HEK293 (cell line): ENCODE data around the gene AMIGO1.

Experiments used
- CTCF ChIA-PET: fragments of 350-600 bp; formaldehyde crosslinking; extraction: SDS; loops from one replicate; lab custom pipeline; 2021; ENCODE audit warnings: antibody characterized with exemption; lab: Yijun Ruan, JAX
- POLR2A ChIA-PET: fragments of 300-600 bp; formaldehyde crosslinking; extraction: SDS; loops from one replicate; lab custom pipeline; 2020; ENCODE audit warnings: antibody characterized with exemption, inconsistent platforms; lab: Yijun Ruan, JAX
- H3K27ac ChIP-seq: fragments of 200-500 bp; sonication (Bioruptor generic); 2 replicates; pipeline ENCODE4 v1.5.1; 2014; ENCODE audit warnings: low read depth, low read length, control low read depth, inconsistent platforms; ENCODE audit errors: extremely low read depth
- H3K36me3 ChIP-seq, 2 experiments: fragments of 200-500 bp in 1 of 2; sonication (Bioruptor generic) in 1 of 2; 1 replicate in 1 of 2; 2 replicates in 1 of 2; pipeline ENCODE4 v1.5.1; 2014 to 2017; ENCODE audit warnings: inconsistent platforms in 2 of 2, low read length in 2 of 2; ENCODE audit not compliant: control insufficient read depth in 2 of 2, insufficient read depth in 1 of 2
- H3K4me1 ChIP-seq: fragments of 200-500 bp; sonication (Bioruptor generic); 2 replicates; pipeline ENCODE4 v1.5.1; 2014; ENCODE audit warnings: mild to moderate bottlenecking, low read length, inconsistent platforms; ENCODE audit not compliant: control insufficient read depth, insufficient read depth
- H3K4me3 ChIP-seq: 2 replicates; pipeline ENCODE4 v1.5.1; 2011; ENCODE audit warnings: low read depth, mild to moderate bottlenecking, control low read depth, low read length, moderate library complexity
- H3K9me3 ChIP-seq: fragments of 200-500 bp; sonication (Bioruptor generic); 2 replicates; pipeline ENCODE4 v1.5.1; 2014; ENCODE audit warnings: low read depth, low read length, inconsistent platforms; ENCODE audit not compliant: control insufficient read depth, insufficient read depth
- SETDB1 ChIP-seq: IDR thresholded peaks from one replicate; pipeline ENCODE4 v1.6.1; 2017; ENCODE audit warnings: mild to moderate bottlenecking, low read length, moderate library complexity, mixed read lengths; ENCODE audit not compliant: insufficient read length
- TRIM28 ChIP-seq: IDR thresholded peaks from 2 replicates; pipeline ENCODE4 v1.6.1; 2011; ENCODE audit warnings: low read length, control low read depth, borderline replicate concordance
- ZNF16 ChIP-seq: fragments of 450-650 bp; formaldehyde crosslinking; IDR thresholded peaks from 2 replicates; pipeline ENCODE4 v1.5.1; 2016; ENCODE audit warnings: low read depth, missing biosample characterization, missing genetic modification characterization
- ZNF184 ChIP-seq: fragments of 450-650 bp; IDR thresholded peaks from 2 replicates; pipeline ENCODE4 v1.5.1; 2018; ENCODE audit warnings: missing biosample characterization, mild to moderate bottlenecking, missing genetic modification characterization
- ZNF26 ChIP-seq: fragments of 450-650 bp; formaldehyde crosslinking; IDR thresholded peaks from 2 replicates; pipeline ENCODE4 v1.5.1; 2016; ENCODE audit warnings: missing biosample characterization, missing genetic modification characterization
- ZNF626 ChIP-seq: fragments of 450-650 bp; sonication (Bioruptor Pico); formaldehyde crosslinking; IDR thresholded peaks from 2 replicates; pipeline ENCODE4 v1.5.1; 2018; ENCODE audit warnings: missing biosample characterization, missing genetic modification characterization, inconsistent platforms
- ZSCAN30 ChIP-seq: fragments of 450-650 bp; IDR thresholded peaks from 2 replicates; pipeline ENCODE4 v1.5.1; 2018; ENCODE audit warnings: missing biosample characterization, mild to moderate bottlenecking, missing genetic modification characterization, moderate library complexity

Gene AMIGO1

DNA sequence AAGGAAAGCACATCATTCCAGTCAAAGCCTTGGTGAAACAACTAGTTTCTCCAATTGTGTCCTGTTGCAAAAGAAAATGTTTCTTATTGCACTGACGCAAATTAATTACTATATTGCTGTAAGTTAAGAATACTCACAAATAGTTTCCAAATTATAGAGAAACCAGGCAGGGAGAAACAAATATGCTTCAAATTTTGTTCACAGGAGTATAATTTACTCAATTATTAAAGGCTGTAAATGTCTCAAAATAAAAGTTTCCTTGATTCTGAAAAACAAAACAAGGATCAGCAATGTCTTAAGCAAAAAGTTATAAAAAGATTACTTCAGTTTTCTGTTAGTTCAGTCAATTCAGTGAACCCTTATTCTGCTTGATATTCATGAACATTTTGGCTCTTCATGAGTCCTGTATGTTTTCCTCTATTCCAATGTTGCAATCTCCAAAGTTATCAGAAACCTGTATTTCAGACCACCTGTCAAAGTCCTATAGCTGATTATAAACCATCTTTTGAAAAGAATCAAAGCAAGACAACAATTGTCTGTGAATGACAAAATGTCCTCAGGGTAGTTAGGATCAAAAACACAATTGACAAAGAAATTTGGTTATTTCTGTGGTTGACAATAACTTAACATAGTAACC is 54.9 kb downstream of the AMIGO1 start:
- no peaks in the 10 kb centered on the region for H3K9me3 ChIP-seq
- H3K27ac ChIP-seq, result no peak overlapping the region
- no peak for TF ChIP-seq ZSCAN30
- peak; percentile 100 for TF ChIP-seq SETDB1
- peak; percentile 49; the same call in 1 of the 2 replicates for TF ChIP-seq ZNF26
- TF ChIP-seq ZNF16, result no peak
- TF ChIP-seq ZNF626 (tag by site-specific recombination), result peak; percentile 79; the same call in 1 of the 2 replicates
- TF ChIP-seq ZNF184, result 0 out of 2 replicates have a peak, but pooled peaks have one; percentile 20
- TF ChIP-seq TRIM28, result peak; percentile 93
- no peaks in the 10 kb centered on the region for H3K4me1 ChIP-seq
- ChIA-PET POLR2A (no interaction called here), CTCF (interaction anchor here (0.8 to 1.3 kb wide), 2 partner anchors 9 to 36 kb away, joined by 3 read pairs; no protein-coding TSS in a partner anchor)
- no peaks in the 10 kb centered on the region for H3K36me3 ChIP-seq
- no peak overlapping the region for H3K4me3 ChIP-seq
